ENCODE data around the gene PRKAB1. TPM values are rescaled to one million over a fixed set of nuclear protein-coding genes. Genes with fewer than 3 reads are reported as not detected.

PRKAB1 gene
- polyA plus RNA-seq, 2 of the 4 experiments (the other 2 are of a cell fraction), result 19.0 to 49.2 TPM

GRCh38 chr12:119666226-119666795 lies 1.6 kb upstream of the PRKAB1 start:
- CTCF ChIA-PET, result interaction anchor here (1.3 kb wide), 1 partner anchor 1260 kb away, joined by 3 read pairs; no protein-coding TSS in a partner anchor
- H3K9me3 ChIP-seq, result no peaks in the 10 kb centered on the region
- POLR2A ChIA-PET, result no interaction called here
- H3K4me2 ChIP-seq, result no peak overlapping the region
- H3K4me1 ChIP-seq, result peaks cover 20% of the 10 kb centered on the region
- FAIRE-seq, result no peak
- no peak for DNase-seq (ENCODE audit: low read depth in 1 of 2, low spot score in 1 of 2)
- H3K4me3 ChIP-seq, result no peak overlapping the region
- ATAC-seq, result no peak
- H3K27ac ChIP-seq, result no peak overlapping the region
- 81% methylated on average over 2 of the region's 2 CpGs for WGBS (ENCODE audit: missing lambda C conversion rate)
- TF ChIP-seq ZFP36 (IDR thresholded peaks at IDR 0.05; ENCODE audit: borderline replicate concordance, partially characterized antibody), result no peak
- TF ChIP-seq ESRRA (IDR thresholded peaks at IDR 0.05; ENCODE audit: borderline replicate concordance, low read length), result no peak
- no peak for TF ChIP-seq HOXA7 (CRISPR knock-in tag; IDR thresholded peaks at IDR 0.05)
- TF ChIP-seq RCOR1 (IDR thresholded peaks at IDR 0.05; ENCODE audit: low read depth, low read length), result no peak
- peak; percentile 59 for TF ChIP-seq MAFK (IDR thresholded peaks at IDR 0.05; ENCODE audit: partially characterized antibody)

GRCh38 chr12:119666900-119667576 lies 895 bp upstream of the PRKAB1 start:
- POLR2A ChIA-PET, result interaction anchor here (1.4 kb wide), 1 partner anchor 10 kb away, joined by 8 read pairs; no protein-coding TSS in a partner anchor
- 16% methylated on average over 9 of the region's 9 CpGs for WGBS (ENCODE audit: missing lambda C conversion rate)
- TF ChIP-seq TFCP2L1 (CRISPR knock-in tag; IDR thresholded peaks at IDR 0.05), result no peak
- no peak for TF ChIP-seq NR3C1 (IDR thresholded peaks at IDR 0.05)
- TF ChIP-seq CTCF (IDR thresholded peaks at IDR 0.05), result no peak
- TF ChIP-seq CBX8 (IDR thresholded peaks at IDR 0.05), result no peak
- TF ChIP-seq ZSCAN20 (CRISPR knock-in tag; IDR thresholded peaks at IDR 0.05), result no peak
- Histone ChIP-seq H3K27ac (peak overlapping the region; percentile 47 to 67; a peak in 4 of 6 replicates), H3K4me2 (peak overlapping the region; percentile 90), H3K4me3 (peak overlapping the region; percentile 93), H3K9me3 (no peaks in the 10 kb centered on the region), H3K4me1 (peaks cover 20% of the 10 kb centered on the region)
- CTCF ChIA-PET, result interaction anchor here (0.6 to 2.3 kb wide), 12 partner anchors 7 to 1271 kb away, joined by 3 to 8 read pairs (median 4); no protein-coding TSS in a partner anchor
- peak; percentile 36 to 49; a peak in 5 of 6 replicates for ATAC-seq
- no peak for DNase-seq (ENCODE audit: low read depth in 1 of 2, low spot score in 1 of 2)
- no peak for FAIRE-seq

GRCh38 chr12:119668324-119668841 lies 450 bp downstream of the PRKAB1 start:
- Histone ChIP-seq H3K4me3 (peak overlapping the region; percentile 93), H3K4me2 (peak overlapping the region; percentile 82), H3K27ac (peak overlapping the region; percentile 91 to 98), H3K9me3 (no peaks in the 10 kb centered on the region), H3K4me1 (peaks cover 20% of the 10 kb centered on the region)
- POLR2A ChIA-PET, result interaction anchor here (1.4 kb wide), 1 partner anchor 9 kb away, joined by 8 read pairs; no protein-coding TSS in a partner anchor
- DNase-seq (ENCODE audit: low read depth in 1 of 2, low spot score in 1 of 2), result no peak
- CTCF ChIA-PET, result interaction anchor here (0.7 to 2.3 kb wide), 10 partner anchors 9 to 1291 kb away, joined by 3 to 8 read pairs (median 3); no protein-coding TSS in a partner anchor
- TF ChIP-seq ZC3H11A (IDR thresholded peaks at IDR 0.05) (no peak), CBX2 (IDR thresholded peaks at IDR 0.05; ENCODE audit: borderline replicate concordance, low read depth) (no peak), CEBPB (IDR thresholded peaks at IDR 0.05) (no peak), FOXS1 (CRISPR knock-in tag; IDR thresholded peaks at IDR 0.05) (no peak), FOSL2 (IDR thresholded peaks at IDR 0.05) (no peak), FOSL2 (CRISPR knock-in tag; IDR thresholded peaks at IDR 0.05) (no peak), HDAC2 (IDR thresholded peaks at IDR 0.05) (no peak), GATA3 (IDR thresholded peaks at IDR 0.05; ENCODE audit: borderline replicate concordance) (no peak), EP300 (IDR thresholded peaks at IDR 0.05) (no peak), ESRRA (IDR thresholded peaks at IDR 0.05; ENCODE audit: borderline replicate concordance, low read length) (no peak), MAFK (IDR thresholded peaks at IDR 0.05; ENCODE audit: partially characterized antibody) (no peak), RNF2 (IDR thresholded peaks at IDR 0.05; ENCODE audit: borderline replicate concordance, low read depth) (no peak), SREBF2 (IDR thresholded peaks at IDR 0.05) (no peak), MAX (IDR thresholded peaks at IDR 0.05) (no peak), JUN (IDR thresholded peaks at IDR 0.05) (no peak), RARB (CRISPR knock-in tag; IDR thresholded peaks at IDR 0.05) (no peak), ELK1 (IDR thresholded peaks at IDR 0.05; ENCODE audit: low read depth, low read length) (no peak)
- TF ChIP-seq, protein P1, sequence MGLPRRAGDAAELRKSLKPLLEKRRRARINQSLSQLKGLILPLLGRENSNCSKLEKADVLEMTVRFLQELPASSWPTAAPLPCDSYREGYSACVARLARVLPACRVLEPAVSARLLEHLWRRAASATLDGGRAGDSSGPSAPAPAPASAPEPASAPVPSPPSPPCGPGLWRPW (IDR thresholded peaks at IDR 0.05), result no peak
- ATAC-seq, result peak in 1 of 2 experiments; percentile 61; a peak in 2 of 6 replicates
- WGBS (ENCODE audit: missing lambda C conversion rate), result 1% methylated on average over 10 of the region's 14 CpGs
- no peak for FAIRE-seq

All from A549 (cell line).